OCI-LY3 (cell line): ENCODE data around the gene RNF212B.

Experiments
- EZH2phosphoT487 ChIP-seq: fragments of 200-600 bp; shearing (Covaris generic); IDR thresholded peaks from 2 replicates; pipeline ENCODE4 v1.6.1; 2018; ENCODE audit warnings: antibody characterized with exemption, mixed run types, low read depth
- TF ChIP-seq, protein P1 (sequence below): fragments of 200-600, 300-600 bp; sonication (generic); IDR thresholded peaks from 2 replicates; pipeline ENCODE4 v1.5.1; 2014; ENCODE audit warnings: antibody characterized with exemption, low read length, low read depth

DNA sequence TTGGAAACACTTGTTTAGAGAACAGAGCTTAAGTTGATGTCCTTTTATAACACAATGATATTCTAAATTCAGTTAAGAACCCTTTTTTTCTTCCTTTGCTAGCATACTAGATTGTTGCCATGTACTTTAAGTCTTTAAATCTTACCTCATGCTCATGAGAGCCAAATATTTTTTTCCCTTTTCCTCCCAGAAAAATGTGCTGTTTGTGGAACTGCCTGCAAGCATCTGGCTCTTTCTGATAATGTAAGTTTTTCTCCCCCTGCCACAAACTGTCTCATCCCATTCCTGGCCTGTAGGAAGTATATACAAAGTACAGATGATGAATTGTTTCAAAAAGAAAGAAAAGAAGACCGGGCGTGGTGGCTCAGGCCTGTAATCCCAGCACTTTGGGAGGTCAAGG, 5.3 kb downstream of the RNF212B start:
- TF ChIP-seq, protein P1, sequence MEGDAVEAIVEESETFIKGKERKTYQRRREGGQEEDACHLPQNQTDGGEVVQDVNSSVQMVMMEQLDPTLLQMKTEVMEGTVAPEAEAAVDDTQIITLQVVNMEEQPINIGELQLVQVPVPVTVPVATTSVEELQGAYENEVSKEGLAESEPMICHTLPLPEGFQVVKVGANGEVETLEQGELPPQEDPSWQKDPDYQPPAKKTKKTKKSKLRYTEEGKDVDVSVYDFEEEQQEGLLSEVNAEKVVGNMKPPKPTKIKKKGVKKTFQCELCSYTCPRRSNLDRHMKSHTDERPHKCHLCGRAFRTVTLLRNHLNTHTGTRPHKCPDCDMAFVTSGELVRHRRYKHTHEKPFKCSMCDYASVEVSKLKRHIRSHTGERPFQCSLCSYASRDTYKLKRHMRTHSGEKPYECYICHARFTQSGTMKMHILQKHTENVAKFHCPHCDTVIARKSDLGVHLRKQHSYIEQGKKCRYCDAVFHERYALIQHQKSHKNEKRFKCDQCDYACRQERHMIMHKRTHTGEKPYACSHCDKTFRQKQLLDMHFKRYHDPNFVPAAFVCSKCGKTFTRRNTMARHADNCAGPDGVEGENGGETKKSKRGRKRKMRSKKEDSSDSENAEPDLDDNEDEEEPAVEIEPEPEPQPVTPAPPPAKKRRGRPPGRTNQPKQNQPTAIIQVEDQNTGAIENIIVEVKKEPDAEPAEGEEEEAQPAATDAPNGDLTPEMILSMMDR, result no peak
- no peak for TF ChIP-seq EZH2phosphoT487
